HepG2 (cell line): ENCODE results near the gene TAF8. TPM values are rescaled to one million over a fixed set of nuclear protein-coding genes. Genes with fewer than 3 reads are reported as not detected.

Experiments
- CBX1 ChIP-seq: IDR thresholded peaks from one replicate; pipeline ENCODE4 v1.6.1; 2016; ENCODE audit warnings: antibody characterized with exemption, low read depth
- CEBPG ChIP-seq: IDR thresholded peaks from 2 replicates; pipeline ENCODE4 v1.6.1; 2016
- ESRRA ChIP-seq: sonication (generic); formaldehyde crosslinking; IDR thresholded peaks from 2 replicates; pipeline ENCODE4 v1.5.1; 2020; ENCODE audit warnings: mild to moderate bottlenecking, low read depth, missing genetic modification reagents
- FOXP1 ChIP-seq, 2 experiments: fragments of 450-650 bp in 1 of 2; IDR thresholded peaks; 2 replicates each; pipeline ENCODE4 v1.6.1; 2017 to 2018; ENCODE audit warnings: antibody characterized with exemption in 1 of 2
- GFI1 ChIP-seq: sonication (generic); formaldehyde crosslinking; IDR thresholded peaks from 2 replicates; pipeline ENCODE4 v1.5.0; 2020; ENCODE audit warnings: missing genetic modification reagents, mild to moderate bottlenecking, borderline replicate concordance
- HNF4A ChIP-seq: sonication (generic); formaldehyde crosslinking; IDR thresholded peaks from 2 replicates; pipeline ENCODE4 v1.4.0; 2020; ENCODE audit warnings: missing genetic modification reagents
- KAT8 ChIP-seq: IDR thresholded peaks from 2 replicates; pipeline ENCODE4 v1.6.1; 2016; ENCODE audit warnings: missing genetic modification reagents, missing compliant biosample characterization
- MAFF ChIP-seq: IDR thresholded peaks from 2 replicates; pipeline ENCODE4 v1.6.1; 2011; ENCODE audit warnings: low read depth, low read length, improper control_type of control experiment
- MAFK ChIP-seq, 2 experiments: IDR thresholded peaks in 1 of 2; conservative IDR thresholded peaks in 1 of 2; 2 replicates each; pipeline ENCODE4 v1.6.1; 2011; ENCODE audit warnings: improper control_type of control experiment in 2 of 2, low read length in 2 of 2
- MIXL1 ChIP-seq: IDR thresholded peaks from 2 replicates; pipeline ENCODE4 v1.6.1; 2016
- MXD3 ChIP-seq: IDR thresholded peaks from 2 replicates; pipeline ENCODE4 v1.6.1; 2016; ENCODE audit warnings: mild to moderate bottlenecking, missing biosample characterization, missing genetic modification reagents
- NCOA2 ChIP-seq: sonication (generic); formaldehyde crosslinking; IDR thresholded peaks from 2 replicates; pipeline ENCODE4 v1.8.0; 2022; ENCODE audit warnings: inconsistent platforms
- NFKB2 ChIP-seq: sonication (generic); formaldehyde crosslinking; IDR thresholded peaks from 2 replicates; pipeline ENCODE4 v1.4.0; 2020; ENCODE audit warnings: missing genetic modification reagents, borderline replicate concordance
- PAWR ChIP-seq: sonication (generic); formaldehyde crosslinking; IDR thresholded peaks from 2 replicates; pipeline ENCODE4 v1.4.0; 2020; ENCODE audit warnings: missing genetic modification reagents, mild to moderate bottlenecking, borderline replicate concordance
- POLR2G ChIP-seq: fragments of 200-400 bp; formaldehyde crosslinking; IDR thresholded peaks from 2 replicates; pipeline ENCODE4 v1.6.1; 2018; ENCODE audit warnings: mild to moderate bottlenecking, low read depth, low read length, moderate library complexity
- RARA ChIP-seq: IDR thresholded peaks from 2 replicates; pipeline ENCODE4 v1.6.1; 2016; ENCODE audit warnings: missing genetic modification reagents, missing compliant biosample characterization
- RCOR2 ChIP-seq: IDR thresholded peaks from 2 replicates; pipeline ENCODE4 v1.6.1; 2016; ENCODE audit warnings: missing biosample characterization, missing genetic modification reagents
- SIN3A ChIP-seq: IDR thresholded peaks from 2 replicates; pipeline ENCODE4 v1.6.1; 2011; ENCODE audit warnings: low read depth, mild to moderate bottlenecking, control low read depth, low read length, borderline replicate concordance
- U2AF2 ChIP-seq: fragments of 200-400 bp; formaldehyde crosslinking; IDR thresholded peaks from 2 replicates; pipeline ENCODE4 v1.6.1; 2017; ENCODE audit warnings: low read depth, mild to moderate bottlenecking, low read length
- ZBTB25 ChIP-seq: IDR thresholded peaks from 2 replicates; pipeline ENCODE4 v1.6.1; 2018; ENCODE audit warnings: missing genetic modification reagents
- ZNF18 ChIP-seq: sonication (generic); formaldehyde crosslinking; IDR thresholded peaks from 2 replicates; pipeline ENCODE4 v1.8.0; 2022; ENCODE audit warnings: mild to moderate bottlenecking, missing genetic modification reagents; ENCODE audit not compliant: insufficient replicate concordance
- ZNF20 ChIP-seq: sonication (generic); formaldehyde crosslinking; IDR thresholded peaks from 2 replicates; pipeline ENCODE4 v1.4.0; 2020; ENCODE audit warnings: mild to moderate bottlenecking, moderate library complexity, missing genetic modification reagents
- ZNF224 ChIP-seq: sonication (generic); formaldehyde crosslinking; IDR thresholded peaks from 2 replicates; pipeline ENCODE4 v1.5.0; 2020; ENCODE audit warnings: mild to moderate bottlenecking, missing genetic modification reagents
- ZNF550 ChIP-seq: sonication (generic); formaldehyde crosslinking; IDR thresholded peaks from 2 replicates; pipeline ENCODE4 v1.4.0; 2020; ENCODE audit warnings: mild to moderate bottlenecking, missing genetic modification reagents, borderline replicate concordance
- ZNF687 ChIP-seq: sonication (generic); formaldehyde crosslinking; IDR thresholded peaks from 2 replicates; pipeline ENCODE4 v1.5.1; 2020; ENCODE audit warnings: mild to moderate bottlenecking, missing genetic modification reagents, moderate library complexity
- polyA plus RNA-seq, 8 experiments: library from polyadenylated mRNA; depleted of rRNA in 3 of 8; stranded (reverse) in 7 of 8; unstranded in 1 of 8; fragments of >200 nt; fragmentation: Illumina TruSeq in 4 of 8; extraction: Trizol in 4 of 8; gene quantifications; 2 replicates each; pipeline versions ENCODE4 v1.2.1 to v1.2.3, GENCODE V29; 2011 to 2016; ENCODE audit warnings: low read depth in 4 of 8, missing spikeins in 1 of 8, mixed read lengths in 1 of 8; ENCODE audit not compliant: insufficient read depth in 1 of 8
- total RNA-seq, 5 experiments: library from RNA; depleted of rRNA; stranded (reverse); fragments of >200 nt; fragmentation: Illumina TruSeq; extraction: Trizol; gene quantifications; 2 replicates each; pipeline ENCODE4 v1.2.3, GENCODE V29; 2016; ENCODE audit warnings: low read depth in 1 of 5

TAF8 gene
- total and polyA plus RNA-seq, 2 of the 13 experiments (the other 11 are each of a cell fraction or from before 2014, with no cell fraction given) = 25.2 to 25.8 TPM

- TF ChIP-seq ZNF18 (CRISPR knock-in tag) (peak; percentile 63), ZNF20 (CRISPR knock-in tag) (no peak), MAFK (conservative IDR thresholded peaks at IDR 0.05 in 1 of 2, IDR thresholded peaks at IDR 0.05 in 1 of 2; ENCODE audit: low read length in 2 of 2) (peak; percentile 50 to 56; a peak in 2 of 4 replicates), MIXL1 (peak; percentile 60; the same call in 1 of the 2 replicates), ZBTB25 (no peak), RARA (CRISPR knock-in tag) (no peak), U2AF2 (no peak), MXD3 (CRISPR knock-in tag) (no peak), CEBPG (CRISPR knock-in tag) (peak; percentile 4; the same call in 1 of the 2 replicates), ZNF687 (CRISPR knock-in tag) (peak; percentile 50), MAFF (peak; percentile 69), FOXP1 (IDR thresholded peaks at IDR 0.05) (no peak), FOXP1 (CRISPR knock-in tag; IDR thresholded peaks at IDR 0.05) (0 out of 2 replicates have a peak, but pooled peaks have one; percentile 22), ZNF224 (CRISPR knock-in tag) (0 out of 2 replicates have a peak, but pooled peaks have one; percentile 44), ESRRA (CRISPR knock-in tag) (no peak), ZNF550 (CRISPR knock-in tag) (no peak), GFI1 (CRISPR knock-in tag) (no peak; the same call in none of the 2 replicates), CBX1 (no peak), NCOA2 (no peak), PAWR (CRISPR knock-in tag) (no peak), POLR2G (no peak), HNF4A (CRISPR knock-in tag) (no peak), SIN3A (peak; percentile 23; the same call in 1 of the 2 replicates), RCOR2 (CRISPR knock-in tag) (0 out of 2 replicates have a peak, but pooled peaks have one; percentile 12), NFKB2 (CRISPR knock-in tag) (no peak), KAT8 (peak; percentile 45)
These were observed 86.3 kb downstream of the TAF8 start (continued) for GRCh38 chr6:42136508-42137193.
